NCI-H1694 (cell line): ENCODE measurements around the gene MAL.

Experiments
- DNase-seq: peaks from one replicate; lab custom pipeline; 2025; lab: John Stamatoyannopoulos, UW

The MAL gene

GRCh38 chr2:95049961-95050360 lies 24.5 kb downstream of the MAL start:
- no peak for DNase-seq

- no peak for DNase-seq
Observed at GRCh38 chr2:95050385-95051300, 25.1 kb downstream of the MAL start.

GRCh38 chr2:95051626-95052025 lies 26.1 kb downstream of the MAL start:
- no peak for DNase-seq

GRCh38 chr2:95052307-95052706 lies 26.8 kb downstream of the MAL start:
- no peak for DNase-seq

- no peak for DNase-seq
Observed at GRCh38 chr2:95052804-95053479, 27.4 kb downstream of the MAL start.

- DNase-seq: no peak
Observed at GRCh38 chr2:95053543-95053942, 28.0 kb downstream of the MAL start.

GRCh38 chr2:95054016-95054415 lies 28.5 kb downstream of the MAL start:
- no peak for DNase-seq

- no peak for DNase-seq
Observed at GRCh38 chr2:95055262-95055661, 29.8 kb downstream of the MAL start.

GRCh38 chr2:95056044-95056443 lies 30.5 kb downstream of the MAL start:
- no peak for DNase-seq

GRCh38 chr2:95056461-95057459 lies 31.3 kb downstream of the MAL start:
- DNase-seq: no peak

GRCh38 chr2:95057535-95058370 lies 32.2 kb downstream of the MAL start:
- no peak for DNase-seq

GRCh38 chr2:95058466-95058988 lies 33.0 kb downstream of the MAL start:
- no peak for DNase-seq

GRCh38 chr2:95058989-95059641 lies 33.6 kb downstream of the MAL start:
- no peak for DNase-seq

- DNase-seq: no peak
Observed at GRCh38 chr2:95059656-95060370, 34.3 kb downstream of the MAL start.

GRCh38 chr2:95060446-95061118 lies 35.1 kb downstream of the MAL start:
- no peak for DNase-seq

- no peak for DNase-seq
Observed at GRCh38 chr2:95061119-95061512, 35.6 kb downstream of the MAL start.

- no peak for DNase-seq
Observed at GRCh38 chr2:95061601-95062183, 36.2 kb downstream of the MAL start.

- DNase-seq: no peak
Observed at GRCh38 chr2:95062242-95063085, 37.0 kb downstream of the MAL start.
